ENCODE results near the gene CALHM1. TPM values are rescaled to one million over a fixed set of nuclear protein-coding genes. Genes with fewer than 3 reads are reported as not detected.
A peak's percentile ranks its signal among the peaks of the same experiment; 100 is the strongest.

CALHM1 gene
- total and polyA plus RNA-seq, 2 of the 13 experiments (the other 11 are each of a cell fraction or from before 2014, with no cell fraction given), result 0.04 TPM; not detected in 1

DNA sequence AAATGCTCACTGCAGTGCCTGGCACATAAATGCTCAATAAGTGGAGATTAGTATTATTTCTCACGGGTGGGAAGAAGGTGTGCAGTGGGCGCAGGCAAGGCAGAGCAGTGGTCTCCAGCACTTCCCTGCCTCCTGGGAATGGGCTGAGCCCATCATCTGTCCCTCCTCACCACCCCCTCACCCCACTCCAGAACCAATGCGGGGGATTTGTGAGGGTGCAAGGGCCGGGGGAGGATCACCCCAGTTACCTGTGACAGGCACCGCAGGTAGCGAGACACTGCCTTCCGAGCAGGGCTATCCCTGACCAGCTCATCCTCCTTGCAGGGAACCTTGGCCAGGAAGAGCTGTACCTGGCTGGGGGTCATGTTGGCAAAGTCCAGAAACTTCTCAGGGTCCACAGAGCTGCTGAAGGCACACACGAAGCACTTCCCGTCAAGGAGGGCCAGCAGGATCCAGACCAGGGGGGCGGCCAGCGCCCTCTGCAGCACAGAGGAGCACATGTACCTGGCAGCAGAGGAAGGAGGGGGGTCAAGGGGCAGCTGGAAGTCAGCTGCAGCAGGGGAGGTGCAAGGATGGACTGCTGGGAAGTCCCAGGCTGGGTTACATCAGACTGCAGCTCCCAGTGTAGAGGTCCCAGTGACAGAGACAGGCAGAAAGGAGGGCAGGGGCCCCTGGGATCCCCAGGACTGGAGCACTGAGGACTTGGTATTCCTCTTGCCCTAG, 17.5 kb upstream of the CALHM1 start:
- FAIRE-seq (no peak), ATAC-seq (peak; percentile 79), DNase-seq (ENCODE audit: low spot score) (no peak)
- H3K4me3 ChIP-seq (replicated peaks in 1 of 3; ENCODE audit: insufficient read depth in 1 of 3, low read depth in 2 of 3, low read length in 3 of 3), result no peak overlapping the region
- H2AFZ ChIP-seq (ENCODE audit: low read length), result no peak overlapping the region
- H3K9me3 ChIP-seq (ENCODE audit: low read length), result no peaks in the 10 kb centered on the region
- 43% methylated on average over 7 of the region's 11 CpGs for WGBS (ENCODE audit: low lambda C conversion rate)
- H3K4me2 ChIP-seq (ENCODE audit: low read depth, low read length), result no peak overlapping the region
- no peak overlapping the region for H3K27ac ChIP-seq (ENCODE audit: extremely low read length, insufficient read depth, low read length)
- no peaks in the 10 kb centered on the region for H3K79me2 ChIP-seq (ENCODE audit: insufficient read depth, low read length)
- no peaks in the 10 kb centered on the region for H3K36me3 ChIP-seq (replicated peaks in 1 of 2; ENCODE audit: control insufficient read depth in 1 of 2, insufficient read depth in 2 of 2, low read length in 2 of 2)
- no peak overlapping the region for H3K9ac ChIP-seq (ENCODE audit: insufficient read depth, low read depth, low read length)
- POLR2A ChIA-PET, result no interaction called here
- intact Hi-C loops (cut with micrococcal nuclease; ENCODE audit: unreplicated experiment) (no loop called here), in situ Hi-C loops (cut with HindIII; ENCODE audit: extremely low pct_ligation_motif_present, low pct_unique_long_range_greater_than_20kb) (no loop called here)
- BruUV-seq (replicated peaks), result no TSS peak
- H3K4me1 ChIP-seq (ENCODE audit: insufficient read depth, low read length), result peaks cover 22% of the 10 kb centered on the region
- CTCF ChIA-PET (ENCODE audit: low intra/inter-chr PET ratio, low total read pairs), result no interaction called here
- H4K20me1 ChIP-seq (ENCODE audit: insufficient read depth, low read length), result no peaks in the 10 kb centered on the region
- H3K27me3 ChIP-seq (ENCODE audit: control insufficient read depth in 1 of 2, insufficient read depth in 2 of 2, low read length in 2 of 2), result peaks cover 6 to 31% of the 10 kb centered on the region in 2 experiments
- TF ChIP-seq, protein P1, sequence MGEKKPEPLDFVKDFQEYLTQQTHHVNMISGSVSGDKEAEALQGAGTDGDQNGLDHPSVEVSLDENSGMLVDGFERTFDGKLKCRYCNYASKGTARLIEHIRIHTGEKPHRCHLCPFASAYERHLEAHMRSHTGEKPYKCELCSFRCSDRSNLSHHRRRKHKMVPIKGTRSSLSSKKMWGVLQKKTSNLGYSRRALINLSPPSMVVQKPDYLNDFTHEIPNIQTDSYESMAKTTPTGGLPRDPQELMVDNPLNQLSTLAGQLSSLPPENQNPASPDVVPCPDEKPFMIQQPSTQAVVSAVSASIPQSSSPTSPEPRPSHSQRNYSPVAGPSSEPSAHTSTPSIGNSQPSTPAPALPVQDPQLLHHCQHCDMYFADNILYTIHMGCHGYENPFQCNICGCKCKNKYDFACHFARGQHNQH (CRISPR knock-in tag; IDR thresholded peaks at IDR 0.05), result no peak
- TF ChIP-seq ZSCAN25 (CRISPR knock-in tag; IDR thresholded peaks at IDR 0.05) (no peak), HMG20B (CRISPR knock-in tag; conservative IDR thresholded peaks at IDR 0.05) (no peak), NR2F1 (CRISPR knock-in tag; IDR thresholded peaks at IDR 0.05) (peak in 1 of 2 experiments; percentile 27; a peak in 1 of 4 replicates), STAG1 (CRISPR knock-in tag; IDR thresholded peaks at IDR 0.05) (peak; percentile 17; the same call in 1 of the 2 replicates), CREM (IDR thresholded peaks at IDR 0.05) (no peak), CREM (CRISPR knock-in tag; IDR thresholded peaks at IDR 0.05) (no peak), ZNF12 (CRISPR knock-in tag; IDR thresholded peaks at IDR 0.05) (no peak), MYC (CRISPR knock-in tag; IDR thresholded peaks at IDR 0.05; ENCODE audit: borderline replicate concordance) (peak; percentile 41; the same call in 1 of the 2 replicates)
- TF ChIP-seq, protein P2, sequence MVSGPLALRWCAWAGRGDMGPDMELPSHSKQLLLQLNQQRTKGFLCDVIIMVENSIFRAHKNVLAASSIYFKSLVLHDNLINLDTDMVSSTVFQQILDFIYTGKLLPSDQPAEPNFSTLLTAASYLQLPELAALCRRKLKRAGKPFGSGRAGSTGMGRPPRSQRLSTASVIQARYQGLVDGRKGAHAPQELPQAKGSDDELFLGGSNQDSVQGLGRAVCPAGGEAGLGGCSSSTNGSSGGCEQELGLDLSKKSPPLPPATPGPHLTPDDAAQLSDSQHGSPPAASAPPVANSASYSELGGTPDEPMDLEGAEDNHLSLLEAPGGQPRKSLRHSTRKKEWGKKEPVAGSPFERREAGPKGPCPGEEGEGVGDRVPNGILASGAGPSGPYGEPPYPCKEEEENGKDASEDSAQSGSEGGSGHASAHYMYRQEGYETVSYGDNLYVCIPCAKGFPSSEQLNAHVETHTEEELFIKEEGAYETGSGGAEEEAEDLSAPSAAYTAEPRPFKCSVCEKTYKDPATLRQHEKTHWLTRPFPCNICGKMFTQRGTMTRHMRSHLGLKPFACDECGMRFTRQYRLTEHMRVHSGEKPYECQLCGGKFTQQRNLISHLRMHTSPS (CRISPR knock-in tag; IDR thresholded peaks at IDR 0.05; ENCODE audit: low read depth), result no peak
- TF ChIP-seq, protein P3, sequence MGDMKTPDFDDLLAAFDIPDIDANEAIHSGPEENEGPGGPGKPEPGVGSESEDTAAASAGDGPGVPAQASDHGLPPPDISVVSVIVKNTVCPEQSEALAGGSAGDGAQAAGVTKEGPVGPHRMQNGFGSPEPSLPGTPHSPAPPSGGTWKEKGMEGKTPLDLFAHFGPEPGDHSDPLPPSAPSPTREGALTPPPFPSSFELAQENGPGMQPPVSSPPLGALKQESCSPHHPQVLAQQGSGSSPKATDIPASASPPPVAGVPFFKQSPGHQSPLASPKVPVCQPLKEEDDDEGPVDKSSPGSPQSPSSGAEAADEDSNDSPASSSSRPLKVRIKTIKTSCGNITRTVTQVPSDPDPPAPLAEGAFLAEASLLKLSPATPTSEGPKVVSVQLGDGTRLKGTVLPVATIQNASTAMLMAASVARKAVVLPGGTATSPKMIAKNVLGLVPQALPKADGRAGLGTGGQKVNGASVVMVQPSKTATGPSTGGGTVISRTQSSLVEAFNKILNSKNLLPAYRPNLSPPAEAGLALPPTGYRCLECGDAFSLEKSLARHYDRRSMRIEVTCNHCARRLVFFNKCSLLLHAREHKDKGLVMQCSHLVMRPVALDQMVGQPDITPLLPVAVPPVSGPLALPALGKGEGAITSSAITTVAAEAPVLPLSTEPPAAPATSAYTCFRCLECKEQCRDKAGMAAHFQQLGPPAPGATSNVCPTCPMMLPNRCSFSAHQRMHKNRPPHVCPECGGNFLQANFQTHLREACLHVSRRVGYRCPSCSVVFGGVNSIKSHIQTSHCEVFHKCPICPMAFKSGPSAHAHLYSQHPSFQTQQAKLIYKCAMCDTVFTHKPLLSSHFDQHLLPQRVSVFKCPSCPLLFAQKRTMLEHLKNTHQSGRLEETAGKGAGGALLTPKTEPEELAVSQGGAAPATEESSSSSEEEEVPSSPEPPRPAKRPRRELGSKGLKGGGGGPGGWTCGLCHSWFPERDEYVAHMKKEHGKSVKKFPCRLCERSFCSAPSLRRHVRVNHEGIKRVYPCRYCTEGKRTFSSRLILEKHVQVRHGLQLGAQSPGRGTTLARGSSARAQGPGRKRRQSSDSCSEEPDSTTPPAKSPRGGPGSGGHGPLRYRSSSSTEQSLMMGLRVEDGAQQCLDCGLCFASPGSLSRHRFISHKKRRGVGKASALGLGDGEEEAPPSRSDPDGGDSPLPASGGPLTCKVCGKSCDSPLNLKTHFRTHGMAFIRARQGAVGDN (CRISPR knock-in tag; IDR thresholded peaks at IDR 0.05), result peak; percentile 22; the same call in 1 of the 2 replicates
- TF ChIP-seq, protein P4, sequence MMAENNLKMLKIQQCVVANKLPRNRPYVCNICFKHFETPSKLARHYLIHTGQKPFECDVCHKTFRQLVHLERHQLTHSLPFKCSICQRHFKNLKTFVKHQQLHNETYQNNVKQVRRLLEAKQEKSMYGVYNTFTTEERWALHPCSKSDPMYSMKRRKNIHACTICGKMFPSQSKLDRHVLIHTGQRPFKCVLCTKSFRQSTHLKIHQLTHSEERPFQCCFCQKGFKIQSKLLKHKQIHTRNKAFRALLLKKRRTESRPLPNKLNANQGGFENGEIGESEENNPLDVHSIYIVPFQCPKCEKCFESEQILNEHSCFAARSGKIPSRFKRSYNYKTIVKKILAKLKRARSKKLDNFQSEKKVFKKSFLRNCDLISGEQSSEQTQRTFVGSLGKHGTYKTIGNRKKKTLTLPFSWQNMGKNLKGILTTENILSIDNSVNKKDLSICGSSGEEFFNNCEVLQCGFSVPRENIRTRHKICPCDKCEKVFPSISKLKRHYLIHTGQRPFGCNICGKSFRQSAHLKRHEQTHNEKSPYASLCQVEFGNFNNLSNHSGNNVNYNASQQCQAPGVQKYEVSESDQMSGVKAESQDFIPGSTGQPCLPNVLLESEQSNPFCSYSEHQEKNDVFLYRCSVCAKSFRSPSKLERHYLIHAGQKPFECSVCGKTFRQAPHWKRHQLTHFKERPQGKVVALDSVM (CRISPR knock-in tag; IDR thresholded peaks at IDR 0.05), result no peak
- TF ChIP-seq, protein P5, sequence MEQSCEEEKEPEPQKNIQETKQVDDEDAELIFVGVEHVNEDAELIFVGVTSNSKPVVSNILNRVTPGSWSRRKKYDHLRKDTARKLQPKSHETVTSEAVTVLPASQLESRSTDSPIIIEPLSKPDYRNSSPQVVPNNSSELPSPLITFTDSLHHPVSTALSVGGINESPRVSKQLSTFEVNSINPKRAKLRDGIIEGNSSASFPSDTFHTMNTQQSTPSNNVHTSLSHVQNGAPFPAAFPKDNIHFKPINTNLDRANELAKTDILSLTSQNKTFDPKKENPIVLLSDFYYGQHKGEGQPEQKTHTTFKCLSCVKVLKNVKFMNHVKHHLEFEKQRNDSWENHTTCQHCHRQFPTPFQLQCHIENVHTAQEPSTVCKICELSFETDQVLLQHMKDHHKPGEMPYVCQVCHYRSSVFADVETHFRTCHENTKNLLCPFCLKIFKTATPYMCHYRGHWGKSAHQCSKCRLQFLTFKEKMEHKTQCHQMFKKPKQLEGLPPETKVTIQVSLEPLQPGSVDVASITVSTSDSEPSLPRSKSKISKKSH (CRISPR knock-in tag; IDR thresholded peaks at IDR 0.05; ENCODE audit: borderline replicate concordance), result no peak

Data from HepG2 (cell line).